ENCODE results near the gene TBCK.
"Not testable (repeated sequence)": the region's sequence is repeated elsewhere in the genome, so short reads cannot be mapped to it uniquely, and the experiment has no call there.

Gene TBCK

GRCh38 chr4:106114270-106114669 lies 201.7 kb downstream of the TBCK start:
- DNase-seq (ENCODE audit: low read depth), result no peak

DNA sequence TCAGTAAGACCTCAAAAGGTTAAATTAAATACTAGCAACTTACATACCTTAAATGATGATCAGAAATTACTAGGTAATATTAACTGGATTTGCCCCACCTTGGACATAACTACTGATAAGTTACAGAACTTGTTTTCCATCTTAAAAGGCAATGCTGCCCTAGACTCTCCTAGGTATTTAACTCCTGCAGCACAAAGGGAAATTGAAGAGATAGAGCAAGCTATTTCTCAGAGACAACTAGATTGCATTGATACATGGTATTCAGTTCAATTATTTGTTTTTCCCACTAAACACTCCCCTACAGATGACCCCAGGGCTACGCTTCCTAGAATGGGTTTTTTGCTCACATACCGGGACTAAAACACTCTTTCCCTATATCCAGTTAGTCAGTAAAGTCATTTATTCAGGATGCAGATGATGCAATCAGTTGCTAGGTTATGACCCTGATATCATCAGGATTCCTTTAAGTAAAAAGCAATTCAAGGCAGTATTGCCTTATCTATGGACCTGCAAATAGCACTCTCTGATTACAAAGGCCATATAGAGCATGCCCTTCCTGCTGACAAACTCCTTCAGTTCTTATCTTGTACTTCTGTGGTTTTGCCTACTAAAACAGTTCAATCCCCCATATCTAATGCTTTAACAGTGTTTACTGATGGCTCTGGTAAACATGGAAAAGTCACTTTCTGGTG lies 204.1 kb downstream of the TBCK start:
- not testable (repeated sequence) for DNase-seq (ENCODE audit: low read depth)

DNA sequence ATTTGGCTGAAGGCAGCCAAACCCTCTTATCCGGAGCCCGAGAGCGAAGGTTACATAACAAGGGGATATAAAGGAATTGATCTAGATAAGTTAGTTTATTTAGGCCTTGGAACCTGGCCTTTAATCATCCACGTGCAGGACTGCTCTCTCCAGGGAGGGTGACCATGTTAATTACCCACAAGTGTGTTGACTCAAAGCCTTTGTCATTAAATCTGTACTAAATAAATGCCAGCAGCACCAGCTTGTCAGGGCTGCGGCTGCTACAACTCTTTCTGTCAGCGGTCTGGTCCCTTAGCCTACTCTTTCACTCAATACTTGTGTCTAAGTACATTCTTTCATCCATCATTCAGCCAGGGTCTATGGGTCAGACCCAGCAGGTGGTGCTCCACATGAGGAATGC lies 206.1 kb downstream of the TBCK start:
- DNase-seq (ENCODE audit: low read depth), result no peak

DNA sequence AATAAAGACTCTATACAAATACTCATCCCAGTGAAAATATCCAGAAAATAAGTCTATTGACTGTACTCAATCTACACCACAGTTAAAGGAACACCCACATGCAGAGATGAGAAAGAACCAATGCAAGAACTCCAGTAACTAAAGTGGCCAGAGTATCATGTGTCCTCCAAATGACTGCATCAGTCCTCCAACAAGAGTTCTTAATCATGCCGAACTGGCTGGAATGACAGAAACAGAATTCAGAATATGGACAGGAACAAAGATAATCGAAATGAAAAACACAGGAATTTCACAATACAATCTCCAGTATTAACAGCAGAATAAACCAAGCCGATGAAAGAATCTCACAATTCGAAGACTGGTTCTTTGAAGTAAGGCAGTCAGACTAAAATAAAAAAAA lies 210.3 kb downstream of the TBCK start:
- no peak for DNase-seq (ENCODE audit: low read depth)

DNA sequence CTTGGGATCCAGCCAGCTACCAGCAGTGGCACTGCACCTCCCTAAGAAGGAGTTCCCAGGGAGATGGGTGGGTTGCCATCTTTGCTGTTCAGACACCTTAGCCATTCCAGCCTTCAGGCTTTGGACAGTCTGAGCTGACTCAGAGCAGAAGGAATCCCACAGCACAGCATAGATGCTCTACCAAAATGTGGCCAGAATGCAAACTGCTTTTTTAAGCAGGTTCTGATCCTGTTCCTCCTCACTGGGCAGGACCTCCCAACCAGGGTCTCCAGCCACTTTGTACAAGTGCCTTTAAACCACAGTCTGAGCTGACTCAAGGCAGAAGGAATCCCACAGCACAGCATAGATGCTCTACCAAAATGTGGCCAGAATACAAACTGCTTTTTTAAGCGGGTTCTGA lies 211.7 kb downstream of the TBCK start:
- DNase-seq (ENCODE audit: low read depth), result no peak

DNA sequence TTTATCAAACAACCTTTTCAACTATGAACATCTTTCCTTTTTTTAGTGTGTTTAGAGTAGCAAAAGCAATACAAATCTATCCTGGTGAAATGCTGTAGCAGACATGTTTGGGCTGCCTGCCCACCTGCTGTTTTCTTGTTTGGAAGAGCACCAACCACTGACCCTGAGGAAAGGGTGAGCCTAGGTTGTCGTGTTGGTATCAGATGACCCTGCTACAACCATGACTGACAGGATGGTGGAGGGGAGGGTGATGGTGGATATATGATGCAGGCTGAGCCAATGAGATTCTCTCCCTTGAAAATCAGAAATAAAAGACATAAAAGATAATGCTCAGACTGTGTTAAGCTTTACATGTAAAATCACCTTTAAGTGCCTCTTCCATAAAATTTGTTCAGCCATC lies 219.6 kb downstream of the TBCK start:
- DNase-seq (ENCODE audit: low read depth), result no peak

- no peak for DNase-seq (ENCODE audit: low read depth)
Measured at GRCh38 chr4:106095408-106095807, 220.6 kb downstream of the TBCK start.

DNA sequence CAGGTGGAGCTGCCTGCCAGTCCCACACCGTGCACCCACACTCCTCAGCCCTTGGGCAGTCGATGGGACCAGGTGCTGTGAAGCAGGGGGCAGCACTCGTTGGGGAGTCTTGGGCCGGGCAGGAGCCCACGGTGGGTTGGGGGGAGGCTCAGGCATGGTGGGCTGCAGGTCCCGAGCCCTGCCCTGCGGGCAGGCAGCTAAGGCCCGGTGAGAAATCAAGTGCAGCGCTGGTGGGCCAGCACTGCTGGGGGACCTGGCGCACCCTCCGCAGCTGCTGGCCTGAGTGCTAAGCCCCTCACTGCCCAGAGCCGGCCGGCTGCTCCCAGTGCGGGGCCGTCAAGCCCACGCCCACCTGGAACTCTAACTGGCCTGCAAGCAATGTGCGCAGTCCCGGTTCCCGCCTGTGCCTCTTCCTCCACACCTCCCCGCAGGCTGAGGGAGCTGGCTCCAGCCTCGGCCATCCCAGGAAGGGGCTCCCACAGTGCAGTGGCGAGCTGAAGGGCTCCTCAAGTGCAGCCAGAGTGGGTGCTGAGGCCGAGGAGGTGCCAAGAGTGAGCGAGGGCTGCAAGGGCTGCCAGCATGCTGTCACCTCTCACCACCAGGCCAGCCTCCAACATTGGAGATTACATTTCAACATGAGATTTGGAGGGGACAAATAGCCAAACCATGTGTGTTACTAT lies 223.5 kb downstream of the TBCK start:
- no peak for DNase-seq (ENCODE audit: low read depth)

GRCh38 chr4:106090826-106091225 lies 225.2 kb downstream of the TBCK start:
- DNase-seq (ENCODE audit: low read depth), result no peak

- DNase-seq (ENCODE audit: low read depth), result no peak
Measured at GRCh38 chr4:106083065-106083464, 232.9 kb downstream of the TBCK start.

GRCh38 chr4:106080376-106080775 lies 235.6 kb downstream of the TBCK start:
- DNase-seq (ENCODE audit: low read depth), result no peak

- DNase-seq (ENCODE audit: low read depth), result no peak
Measured at GRCh38 chr4:106079616-106080015, 236.4 kb downstream of the TBCK start.

- no peak for DNase-seq (ENCODE audit: low read depth)
Measured at GRCh38 chr4:106065018-106065417, 251.0 kb downstream of the TBCK start.

- DNase-seq (ENCODE audit: low read depth), result no peak
Measured at GRCh38 chr4:106063009-106063408, 253.0 kb downstream of the TBCK start.

DNA sequence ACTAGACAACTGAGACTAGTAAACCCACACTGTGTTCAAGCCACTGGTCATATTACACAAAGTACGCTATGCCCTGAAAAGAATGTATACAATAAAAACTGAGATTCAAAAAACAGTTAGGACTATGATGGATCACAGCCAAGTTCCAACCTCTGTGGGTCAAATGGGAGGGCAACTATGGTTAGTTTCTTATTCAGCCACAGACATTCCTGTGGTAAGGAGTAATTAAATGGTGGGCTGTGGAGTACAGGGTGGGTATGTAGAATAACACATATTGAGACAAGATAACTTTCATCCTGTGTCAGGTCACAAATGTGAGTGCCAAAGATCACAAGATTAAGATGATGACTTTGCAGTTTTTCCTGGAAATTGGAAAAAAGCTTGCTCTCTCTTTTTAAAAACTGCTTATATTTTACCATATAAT lies 253.5 kb downstream of the TBCK start:
- DNase-seq (ENCODE audit: low read depth), result peak; percentile 17

GRCh38 chr4:106058921-106059320 lies 257.1 kb downstream of the TBCK start:
- DNase-seq (ENCODE audit: low read depth), result no peak

DNA sequence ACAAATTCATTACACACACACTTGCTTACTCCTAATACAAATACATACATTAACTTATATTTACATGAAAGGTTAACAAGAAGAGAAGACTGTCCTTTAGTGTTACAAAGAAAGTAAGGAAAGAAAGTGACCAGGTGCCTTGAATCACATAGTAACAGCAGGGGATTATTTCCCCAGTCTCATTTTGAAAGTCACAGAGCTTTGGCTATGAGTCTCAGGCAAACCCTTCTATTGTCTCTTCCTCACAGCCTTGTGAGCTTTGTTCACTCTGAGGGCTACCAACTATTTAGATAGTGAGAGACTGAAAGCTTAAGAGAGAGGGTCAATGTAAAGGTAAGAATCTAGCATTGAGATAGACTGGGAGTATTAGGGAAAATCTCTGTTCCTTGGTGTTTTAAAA lies 259.1 kb downstream of the TBCK start:
- DNase-seq (ENCODE audit: low read depth), result no peak

DNA sequence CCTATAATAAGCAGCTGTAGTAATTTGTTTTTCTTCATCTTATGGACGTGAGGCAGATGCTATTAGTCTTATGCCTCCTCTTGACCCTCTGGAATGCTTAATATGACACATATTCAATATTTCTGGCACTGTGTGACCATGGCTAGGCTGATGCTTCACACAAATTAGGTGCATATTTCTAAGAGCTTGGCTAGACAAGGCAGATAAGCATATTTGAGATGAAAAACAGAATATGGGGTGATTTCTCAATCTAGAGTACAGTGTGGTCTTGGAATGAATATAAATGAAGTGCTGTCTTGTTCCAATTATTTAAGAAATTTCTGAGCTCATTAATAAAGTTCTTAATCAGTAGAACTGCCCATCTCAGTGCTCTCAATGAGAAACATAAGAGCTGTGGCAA lies 264.5 kb downstream of the TBCK start:
- no peak for DNase-seq (ENCODE audit: low read depth)

- no peak for DNase-seq (ENCODE audit: low read depth)
Measured at GRCh38 chr4:106049490-106049889, 266.5 kb downstream of the TBCK start.

DNA sequence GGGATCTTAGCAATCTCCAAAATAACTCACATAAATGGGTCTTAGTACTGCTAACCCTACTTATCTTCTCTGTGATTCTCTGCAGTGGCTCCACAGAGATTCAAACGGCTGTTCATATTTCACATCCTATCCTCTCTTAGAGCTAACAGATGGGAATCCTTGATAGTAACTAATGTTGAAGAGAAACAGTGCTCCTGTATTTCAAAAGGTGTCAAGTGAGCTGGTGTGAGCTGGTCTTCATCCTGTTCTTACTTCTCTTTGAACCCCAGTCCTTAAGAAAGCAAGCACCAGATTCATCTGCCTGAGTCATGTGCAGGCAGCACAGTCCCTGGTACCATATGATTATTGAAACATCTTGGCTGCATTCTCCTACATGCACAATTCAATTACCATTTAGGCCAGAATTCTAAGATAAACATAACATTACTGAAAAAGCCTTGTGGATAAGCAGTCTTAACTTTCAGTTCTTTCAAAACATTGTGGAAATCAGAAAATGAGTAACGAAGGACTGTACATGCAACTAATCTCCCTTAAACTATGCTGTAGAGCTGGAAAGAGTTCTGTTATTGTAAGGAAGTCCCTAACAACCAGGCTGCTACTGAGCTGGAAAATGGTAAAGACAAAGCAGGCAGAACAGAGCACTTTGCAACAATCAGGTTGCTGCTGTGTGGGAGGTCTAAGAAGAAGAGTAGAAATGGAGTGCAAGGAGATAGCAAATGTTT lies 267.6 kb downstream of the TBCK start:
- no peak for DNase-seq (ENCODE audit: low read depth)

DNA sequence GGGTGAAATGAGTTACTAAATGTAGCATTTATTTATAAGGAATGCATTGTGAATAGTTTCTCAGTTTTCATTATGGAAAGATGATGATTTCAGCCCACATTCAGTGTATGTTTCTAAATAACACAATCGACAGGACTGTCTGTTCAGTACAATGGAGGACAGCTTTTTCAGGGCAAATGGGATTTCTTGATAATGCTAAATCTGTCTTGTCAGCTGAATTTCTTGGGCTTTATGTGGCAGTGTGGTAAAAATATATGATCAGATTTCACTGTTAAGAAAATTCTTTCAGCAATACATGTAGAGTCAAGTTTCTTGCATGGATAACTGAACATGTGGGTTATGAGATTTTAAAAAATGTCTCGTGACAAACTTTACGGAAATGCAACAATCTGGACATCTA lies 269.9 kb downstream of the TBCK start:
- no peak for DNase-seq (ENCODE audit: low read depth)

GRCh38 chr4:106041294-106042002 lies 274.6 kb downstream of the TBCK start:
- DNase-seq (ENCODE audit: low read depth), result no peak

DNA sequence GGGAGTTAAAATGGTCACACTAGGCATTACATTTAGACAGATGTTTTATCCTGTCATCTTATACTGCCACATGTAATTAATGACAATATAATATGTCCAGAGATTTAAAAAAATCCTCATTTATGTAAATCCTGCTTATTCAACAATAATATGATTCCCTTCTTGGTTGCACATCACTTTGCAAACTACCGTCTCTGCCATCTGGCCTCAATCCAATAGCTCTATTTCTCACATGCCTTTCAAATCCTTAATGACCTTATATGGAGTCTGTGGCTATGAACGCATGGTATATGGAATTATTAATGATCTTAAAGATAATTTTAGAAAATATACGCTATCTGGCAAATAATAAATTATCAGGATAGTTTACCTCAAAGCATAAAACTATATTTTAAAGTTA lies 276.2 kb downstream of the TBCK start:
- no peak for DNase-seq (ENCODE audit: low read depth)

Data from GM04504 (cell line).